Cerebellar cortex (tissue), 1 donor: ENCODE data around the gene MPZL3.

ENCODE experiments used
- DNase-seq: peaks from one replicate; pipeline ENCODE4 v3.0.0-alpha.2; 2015; ENCODE audit warnings: low spot score

The MPZL3 gene

GRCh38 chr11:118232659-118233058 is 19.5 kb downstream of the MPZL3 start:
- no peak for DNase-seq

GRCh38 chr11:118231461-118231860 is 20.7 kb downstream of the MPZL3 start:
- DNase-seq, result no peak

- DNase-seq, result no peak
Measured at GRCh38 chr11:118230088-118230487, 22.1 kb downstream of the MPZL3 start.

- DNase-seq, result no peak
Measured at GRCh38 chr11:118229274-118229847, 22.8 kb downstream of the MPZL3 start.

GRCh38 chr11:118227865-118228785 is 24.0 kb downstream of the MPZL3 start:
- no peak for DNase-seq

GRCh38 chr11:118226781-118227180 is 25.4 kb downstream of the MPZL3 start:
- DNase-seq, result no peak

GRCh38 chr11:118226296-118226695 is 25.9 kb downstream of the MPZL3 start:
- no peak for DNase-seq

- no peak for DNase-seq
Measured at GRCh38 chr11:118224511-118225188, 27.5 kb downstream of the MPZL3 start, which contains the start of gene JAML. TSS of gene JAML (minus strand) at chr11:118225011. CDS start at chr11:118214866, 10,145 bp downstream.

GRCh38 chr11:118223992-118224391 is 28.2 kb downstream of the MPZL3 start:
- no peak for DNase-seq

- no peak for DNase-seq
Measured at GRCh38 chr11:118223570-118223969, 28.6 kb downstream of the MPZL3 start.

- no peak for DNase-seq
Measured at GRCh38 chr11:118222437-118222836, 29.7 kb downstream of the MPZL3 start.

GRCh38 chr11:118221419-118221818 is 30.7 kb downstream of the MPZL3 start:
- DNase-seq, result no peak

GRCh38 chr11:118219732-118220131 is 32.4 kb downstream of the MPZL3 start:
- DNase-seq, result no peak

GRCh38 chr11:118219244-118219643 is 32.9 kb downstream of the MPZL3 start:
- no peak for DNase-seq

- DNase-seq, result no peak
Measured at GRCh38 chr11:118217575-118217974, 34.6 kb downstream of the MPZL3 start.

GRCh38 chr11:118216621-118217481 is 35.3 kb downstream of the MPZL3 start:
- DNase-seq, result no peak

- no peak for DNase-seq
Measured at GRCh38 chr11:118215765-118216164, 36.4 kb downstream of the MPZL3 start.

GRCh38 chr11:118215262-118215661 is 36.9 kb downstream of the MPZL3 start:
- no peak for DNase-seq

- no peak for DNase-seq
Measured at GRCh38 chr11:118214210-118214914, 37.8 kb downstream of the MPZL3 start.

- no peak for DNase-seq
Measured at GRCh38 chr11:118213781-118214180, 38.4 kb downstream of the MPZL3 start.

- peak; percentile 76 for DNase-seq
Measured at GRCh38 chr11:118213201-118213600, 39.0 kb downstream of the MPZL3 start.
